T-helper 2 cell treated with Interferon-gamma antibody and Interleukin-4, amounts not matched to agents 100 ng/mL and 5 ng/mL, for 36 hours (primary cell): ENCODE data around the gene ACACB. TPM values are rescaled to one million over a fixed set of nuclear protein-coding genes. Genes with fewer than 3 reads are reported as not detected.

Experiments
- intact Hi-C: fragments of 100-400 bp; cut with micrococcal nuclease; formaldehyde crosslinking; loops from one replicate; pipeline ENCODE4 v1.15.1; 2023
- total RNA-seq: library from RNA; stranded (reverse); gene quantifications from 2 replicates; pipeline ENCODE4 v1.2.3, GENCODE V29; 2022

ACACB gene
- total RNA-seq, 1 donor from 2014 or later, result 16.0 TPM

DNA sequence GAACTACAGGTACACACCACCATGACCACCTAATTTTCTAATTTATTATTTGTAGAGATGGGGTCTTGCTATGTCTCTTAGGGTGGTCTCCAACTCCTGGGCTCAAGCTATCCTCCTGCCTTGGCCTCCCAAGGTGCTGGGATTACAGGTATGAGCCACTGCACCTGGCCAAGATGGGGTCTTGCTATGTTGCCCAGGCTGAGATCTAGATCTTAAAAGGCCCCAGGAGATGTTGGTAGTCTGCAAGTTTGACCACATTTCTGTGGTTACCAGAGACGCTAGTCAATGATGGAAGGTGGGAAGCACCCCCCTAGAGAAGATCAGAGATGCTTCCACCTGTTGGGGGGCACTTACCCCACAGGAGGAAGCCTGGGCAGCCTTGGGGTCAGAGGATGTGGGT is 158.0 kb downstream of the ACACB start:
- intact Hi-C loops, result no loop called here

DNA sequence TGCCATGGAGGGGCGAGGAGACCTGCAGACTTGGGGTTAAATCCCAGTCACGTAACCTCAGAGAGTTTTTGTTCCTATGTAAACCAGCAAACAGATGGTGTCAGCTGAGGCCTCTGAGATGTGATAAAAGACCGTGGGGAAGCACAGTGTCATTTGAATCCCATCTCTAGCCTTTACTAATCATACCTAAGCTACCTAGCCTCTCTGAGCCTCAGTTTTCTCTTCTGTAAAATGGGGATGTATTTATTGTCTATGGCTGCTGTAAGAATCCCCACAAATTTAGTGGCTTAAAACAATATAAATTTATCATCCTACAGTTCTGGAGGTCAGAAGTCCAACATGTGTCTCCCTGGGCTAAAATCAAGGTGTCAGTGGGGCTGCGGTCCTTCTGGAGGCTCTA is 158.8 kb downstream of the ACACB start:
- intact Hi-C loops, result no loop called here

DNA sequence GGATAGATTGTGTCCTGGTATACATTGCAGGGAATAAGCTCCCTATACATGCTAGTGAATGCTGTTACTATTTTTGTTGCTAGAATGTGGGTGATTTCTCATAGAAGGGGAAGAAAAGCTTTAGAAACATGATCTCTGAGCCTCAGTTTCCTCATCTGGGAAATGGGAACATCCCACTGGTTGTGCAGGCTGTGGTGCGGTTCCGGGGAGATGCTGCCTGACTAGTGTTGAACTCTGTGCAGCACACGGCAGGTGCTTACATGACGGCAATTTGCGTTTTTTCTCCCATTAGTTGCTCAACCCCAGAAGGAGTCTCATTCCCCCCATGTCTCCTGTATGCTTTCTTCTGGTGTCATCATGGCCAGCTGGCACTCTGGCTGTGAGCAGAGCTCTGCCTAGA is 159.8 kb downstream of the ACACB start:
- intact Hi-C loops, result no loop called here

DNA sequence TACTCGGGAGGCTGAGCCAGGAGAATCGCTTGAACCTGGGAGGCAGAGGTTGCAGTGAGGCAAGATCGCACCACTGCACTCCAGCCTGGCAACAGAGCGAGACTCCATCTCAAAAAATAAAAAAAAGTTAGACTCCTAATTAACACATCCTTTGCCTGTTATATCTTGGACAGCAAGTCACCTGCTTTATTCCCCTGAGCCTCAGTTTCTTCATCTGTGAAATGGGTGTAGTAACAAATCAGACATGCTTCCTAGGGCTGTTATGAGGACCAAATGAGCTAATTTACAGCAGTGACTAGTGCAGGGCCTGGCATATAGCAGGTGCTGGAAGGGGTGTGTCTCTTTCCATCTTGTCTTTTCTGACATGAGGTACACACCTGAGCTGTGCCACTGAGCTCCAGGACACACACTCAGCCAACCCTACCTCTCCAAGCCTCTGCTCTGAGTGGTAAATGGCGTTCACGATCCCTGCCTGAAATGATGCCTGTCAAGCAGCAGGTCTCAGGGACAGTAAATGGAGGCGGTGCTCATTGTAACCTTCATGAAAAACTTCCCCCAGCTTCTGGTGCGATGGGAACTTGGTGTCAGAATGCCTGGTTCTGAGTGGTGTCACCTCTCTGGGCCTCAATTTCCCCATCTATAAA is 161.0 kb downstream of the ACACB start:
- intact Hi-C loops, result no loop called here

DNA sequence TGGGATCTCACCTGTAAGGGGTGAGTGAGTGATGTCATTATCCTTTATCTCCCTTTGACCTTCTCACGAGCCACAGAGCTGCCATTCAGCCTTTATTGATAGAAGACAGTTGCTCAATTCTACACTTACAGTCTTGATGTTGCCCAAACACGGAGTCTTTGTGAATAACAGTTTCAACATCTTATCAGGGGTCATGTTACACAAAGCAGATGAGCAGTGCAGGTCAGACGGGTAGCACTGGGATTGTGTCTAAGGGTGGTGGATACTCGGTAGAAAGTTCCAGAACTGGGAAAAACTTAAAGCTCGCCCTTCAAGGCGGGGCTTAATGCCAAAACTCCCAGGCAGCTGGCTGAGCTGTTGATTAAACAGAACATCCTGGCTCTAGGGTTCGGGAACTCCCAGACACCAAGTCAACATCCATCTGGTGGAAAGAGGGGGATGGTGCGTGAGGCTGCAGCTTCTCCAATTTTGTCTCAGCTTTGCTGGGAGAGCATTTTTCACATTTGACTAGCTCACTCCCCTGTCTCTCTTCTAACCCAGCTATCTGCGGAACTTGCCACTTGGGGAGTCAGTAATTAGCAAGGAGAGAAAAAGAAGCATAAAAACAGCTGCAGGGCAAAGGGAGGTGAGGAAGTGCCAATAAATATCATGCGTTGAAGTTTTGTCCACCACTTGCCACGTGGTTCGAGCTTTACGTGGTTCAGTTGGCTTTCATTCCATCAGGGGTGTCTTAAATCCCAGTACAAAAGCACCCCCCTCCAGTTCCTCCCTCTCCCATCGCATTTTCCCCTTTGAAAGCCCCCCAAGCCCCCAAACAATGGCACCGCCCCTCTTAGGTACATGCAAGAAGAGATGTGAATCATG is 161.7 kb downstream of the ACACB start:
- intact Hi-C loops, result no loop called here

DNA sequence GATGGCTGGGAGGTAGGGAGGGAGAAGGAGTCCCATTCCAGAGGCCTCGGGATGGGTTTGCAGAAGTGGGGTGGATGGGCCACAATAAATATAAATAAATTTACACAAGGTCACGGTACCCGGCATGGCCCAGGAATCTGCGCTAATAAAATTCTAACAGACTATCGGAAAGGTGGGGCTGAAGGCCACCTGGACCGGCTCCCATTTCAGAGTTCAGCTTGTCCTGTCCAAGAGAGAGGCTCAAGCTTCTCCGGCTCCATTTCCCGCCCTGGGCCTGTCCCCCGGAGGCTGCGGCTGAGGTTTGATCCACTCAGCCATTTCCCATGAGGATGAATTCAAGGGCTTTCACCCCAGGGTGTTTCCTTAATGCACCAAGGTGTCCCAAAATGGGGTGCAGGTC is 162.5 kb downstream of the ACACB start:
- intact Hi-C loops, result no loop called here

DNA sequence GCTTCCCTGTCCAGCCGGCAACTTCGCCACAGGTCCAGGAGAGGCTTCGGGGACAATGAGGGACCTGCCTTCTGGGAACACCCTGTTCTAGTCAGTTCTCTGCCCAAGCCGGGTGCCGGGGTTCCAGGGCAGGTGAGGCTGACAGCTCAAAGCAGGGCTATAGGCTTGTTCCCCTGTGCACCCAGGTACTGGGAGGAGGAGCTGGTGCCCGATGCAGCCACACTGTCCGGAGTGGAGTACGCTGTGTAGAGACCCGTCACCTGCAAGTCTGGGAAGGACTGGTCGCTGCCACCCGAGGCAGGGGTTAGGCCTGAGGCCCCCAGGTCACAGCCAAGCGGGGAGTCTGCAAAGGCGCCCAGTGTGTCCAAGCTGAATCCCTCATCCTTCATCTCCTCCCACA is 163.1 kb downstream of the ACACB start:
- intact Hi-C loops, result no loop called here

DNA sequence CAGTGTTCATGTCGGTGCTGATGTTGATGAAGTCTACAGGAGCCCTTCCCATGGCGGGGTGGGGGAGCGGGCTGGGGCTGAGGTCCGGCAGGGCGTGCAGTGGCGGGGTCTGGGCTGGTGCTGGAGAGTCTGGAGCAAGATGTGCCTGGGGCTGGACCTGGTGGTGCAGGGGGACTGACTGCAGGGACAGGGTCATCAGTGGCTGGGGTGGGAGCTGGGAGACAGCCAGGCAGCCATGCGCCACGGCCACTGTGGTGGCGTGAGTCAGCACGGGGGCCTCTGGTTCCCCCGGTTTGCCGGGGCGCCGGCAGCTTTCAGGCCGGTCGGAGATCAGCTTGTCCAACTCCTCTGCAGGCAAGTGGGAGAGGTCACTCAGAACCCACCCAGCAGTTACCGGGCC is 165.1 kb downstream of the ACACB start:
- intact Hi-C loops, result no loop called here

DNA sequence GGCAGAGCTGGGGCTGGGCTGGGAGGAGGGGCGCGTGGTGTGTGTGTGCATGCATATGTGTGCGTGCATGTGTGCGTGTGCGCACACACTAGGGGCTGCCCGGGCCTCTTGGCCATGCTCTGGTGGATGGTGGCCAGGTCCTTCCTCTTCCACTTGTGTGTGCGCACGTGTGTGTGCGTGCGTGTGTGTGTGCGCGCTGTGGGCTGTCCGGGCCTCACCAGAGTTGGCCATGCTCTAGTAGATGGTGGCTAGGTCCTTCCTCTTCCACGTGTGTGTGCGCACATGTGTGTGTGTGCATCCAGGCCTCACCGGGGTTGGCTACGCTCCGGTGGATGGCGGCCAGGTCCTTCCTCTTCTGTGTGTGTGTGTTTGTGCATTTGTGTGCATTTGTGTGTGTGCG is 168.0 kb downstream of the ACACB start:
- intact Hi-C loops, result no loop called here

DNA sequence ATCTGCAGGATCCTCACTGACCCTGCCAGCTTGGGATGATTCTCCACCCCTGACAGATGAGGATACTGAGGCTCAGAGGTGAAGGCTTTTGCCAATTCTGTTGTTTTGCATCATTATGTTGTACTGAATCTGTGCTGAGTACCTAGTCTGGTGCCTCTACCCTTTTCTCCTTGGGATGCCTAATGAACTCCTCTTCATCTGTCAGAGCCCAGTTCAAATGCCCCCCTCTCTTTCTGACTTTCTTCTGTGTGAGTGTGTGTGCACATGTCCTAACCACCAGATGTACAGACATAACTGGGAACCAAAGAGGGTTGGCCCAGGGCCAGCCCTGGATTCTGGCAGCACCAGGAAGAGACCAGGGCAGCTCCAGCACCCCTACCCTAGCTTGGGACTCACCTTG is 169.9 kb downstream of the ACACB start:
- intact Hi-C loops, result no loop called here

DNA sequence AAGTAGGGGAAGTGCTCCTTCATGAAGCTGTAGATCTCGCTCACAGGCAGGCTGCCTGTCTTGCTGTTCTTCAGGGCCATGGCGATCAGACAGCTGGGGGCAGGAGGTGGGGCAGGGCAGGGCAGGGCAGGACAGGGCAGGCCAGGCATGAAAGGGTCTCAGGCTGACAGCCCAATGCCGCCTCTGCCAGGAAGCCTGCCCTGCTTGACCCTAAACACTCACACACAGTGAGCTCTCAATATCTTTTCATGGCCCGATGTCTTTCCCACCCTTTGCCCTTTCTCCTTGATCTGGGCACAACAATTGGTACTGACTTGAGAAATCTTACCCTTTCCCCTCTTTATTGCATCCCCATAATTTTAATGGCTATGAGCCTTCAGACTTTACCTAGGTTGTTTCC is 170.3 kb downstream of the ACACB start:
- intact Hi-C loops, result no loop called here

DNA sequence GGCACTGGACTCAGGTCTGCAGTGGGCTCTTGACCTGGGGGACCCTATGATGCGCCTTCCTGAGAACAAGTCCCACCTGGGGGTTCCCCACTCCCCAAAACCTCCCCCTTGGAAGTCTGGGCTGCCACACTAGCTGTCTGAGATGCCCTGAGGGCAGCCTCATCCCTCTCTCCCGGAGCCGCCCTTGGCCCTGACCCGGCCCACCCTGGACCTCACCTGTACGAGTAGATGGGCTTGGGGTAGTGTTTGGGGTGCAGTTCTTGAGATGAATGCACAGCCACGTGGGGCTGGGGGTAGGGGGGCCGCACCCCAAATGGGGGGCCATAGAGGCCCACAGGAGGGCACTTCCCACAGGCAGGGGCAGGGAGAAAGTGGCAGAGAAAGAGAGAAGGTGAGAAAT is 170.8 kb downstream of the ACACB start:
- intact Hi-C loops, result no loop called here

DNA sequence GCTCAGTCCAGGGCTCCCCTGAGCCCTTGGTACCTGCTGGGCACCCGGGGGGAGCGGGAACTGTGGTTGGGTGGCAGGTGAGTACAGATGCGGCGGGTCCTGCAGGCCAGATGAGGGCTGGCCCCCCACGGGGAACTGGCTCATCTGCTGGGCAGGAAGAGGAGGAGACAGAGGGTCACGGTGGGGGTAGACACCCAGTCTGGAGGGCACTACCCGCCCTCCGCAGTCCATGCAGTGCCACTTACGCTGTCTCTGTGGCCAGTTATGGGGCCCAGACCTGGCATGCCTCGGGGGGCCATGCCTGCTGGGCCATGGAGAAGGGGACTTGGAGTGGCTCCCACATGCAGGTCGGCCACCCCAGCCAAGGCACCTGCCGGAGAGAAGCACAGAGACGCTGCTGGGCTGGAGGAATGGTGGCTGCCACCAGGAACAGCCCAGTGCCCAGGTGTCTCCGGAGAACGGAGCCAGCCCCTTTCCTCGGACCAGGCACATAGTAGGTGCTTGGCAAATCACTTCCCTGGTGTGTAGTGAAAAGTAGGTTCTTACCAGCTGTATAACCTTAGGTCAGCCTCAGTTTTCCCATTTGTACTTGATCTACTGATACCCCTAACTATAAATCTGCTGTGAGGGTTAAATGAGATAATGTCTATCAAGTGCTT is 171.6 kb downstream of the ACACB start:
- intact Hi-C loops, result no loop called here

DNA sequence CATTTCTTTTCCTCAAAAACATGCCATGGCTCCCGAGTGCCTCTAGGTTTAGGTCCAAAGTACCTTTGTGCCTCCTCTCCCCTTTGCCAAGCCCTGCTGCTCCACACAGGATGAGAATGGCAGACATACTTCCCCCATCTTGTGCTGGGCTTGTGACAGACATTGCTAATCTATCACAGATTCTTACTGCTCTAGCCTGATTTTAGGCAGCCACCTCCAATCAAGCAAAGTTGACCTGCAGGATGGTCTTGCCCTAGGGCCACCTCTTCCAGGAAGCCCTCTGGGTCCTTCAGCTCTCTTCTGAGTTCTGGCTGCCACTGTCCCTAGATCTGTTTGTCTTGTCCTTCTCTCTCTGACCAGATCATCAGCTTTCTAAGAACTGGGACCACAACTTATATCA is 172.2 kb downstream of the ACACB start:
- intact Hi-C loops, result no loop called here

DNA sequence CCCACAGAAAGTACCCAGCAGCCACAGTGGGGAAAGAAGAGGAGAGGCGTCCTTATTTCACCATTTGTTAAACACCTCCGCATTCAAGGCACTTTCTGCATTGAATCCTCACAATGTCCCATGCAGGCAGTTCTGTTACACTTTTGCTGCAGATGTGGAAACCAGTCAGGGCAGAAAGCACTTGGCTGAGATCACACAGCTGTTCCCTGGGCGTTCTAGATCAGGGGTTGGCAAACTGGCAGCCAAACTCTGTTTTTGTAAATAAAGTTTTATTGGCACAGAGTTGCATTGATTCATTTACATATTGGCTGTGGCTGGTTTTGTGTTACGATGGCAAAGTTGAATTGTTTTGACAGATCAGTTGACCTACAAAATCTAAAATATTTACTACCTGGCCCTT is 172.6 kb downstream of the ACACB start:
- intact Hi-C loops, result no loop called here

DNA sequence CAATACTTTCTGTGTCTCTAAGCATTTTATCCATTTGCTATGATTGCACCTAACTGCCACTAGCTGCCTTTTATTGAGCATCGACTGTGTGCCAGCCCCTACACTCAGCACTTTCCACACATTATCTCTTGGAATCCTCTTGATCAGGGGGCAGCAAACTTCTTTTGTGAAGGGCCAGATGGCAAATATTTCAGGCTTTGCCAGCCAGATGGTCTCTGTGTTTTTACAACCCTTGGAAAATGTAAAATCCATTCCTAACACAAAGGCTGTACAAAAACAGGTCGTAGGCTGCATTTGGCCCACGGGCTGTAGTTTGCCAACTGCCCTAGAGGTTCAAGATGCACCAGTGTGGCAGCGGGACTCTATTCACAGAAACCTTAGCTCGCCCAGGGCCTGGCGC is 173.2 kb downstream of the ACACB start:
- intact Hi-C loops, result no loop called here

DNA sequence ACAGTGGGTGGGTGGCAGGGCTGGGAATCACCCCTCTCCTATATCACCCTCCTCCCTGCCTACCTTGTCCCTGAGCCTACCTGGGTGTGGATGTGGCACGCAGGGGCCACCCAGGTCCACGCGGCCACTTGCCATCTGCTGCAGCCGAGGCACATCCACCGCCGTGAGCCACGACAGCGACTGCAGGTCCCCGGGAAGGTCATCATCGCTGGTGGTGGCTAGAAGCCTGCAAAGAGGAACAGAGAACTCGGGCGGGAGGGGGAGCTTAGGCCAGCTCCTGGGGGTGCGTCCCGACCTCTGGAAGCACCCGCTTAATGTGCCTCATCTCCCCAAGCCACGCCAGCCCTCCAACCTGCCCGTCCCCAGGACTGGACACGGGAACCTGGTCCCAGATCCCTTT is 173.7 kb downstream of the ACACB start:
- intact Hi-C loops, result no loop called here

DNA sequence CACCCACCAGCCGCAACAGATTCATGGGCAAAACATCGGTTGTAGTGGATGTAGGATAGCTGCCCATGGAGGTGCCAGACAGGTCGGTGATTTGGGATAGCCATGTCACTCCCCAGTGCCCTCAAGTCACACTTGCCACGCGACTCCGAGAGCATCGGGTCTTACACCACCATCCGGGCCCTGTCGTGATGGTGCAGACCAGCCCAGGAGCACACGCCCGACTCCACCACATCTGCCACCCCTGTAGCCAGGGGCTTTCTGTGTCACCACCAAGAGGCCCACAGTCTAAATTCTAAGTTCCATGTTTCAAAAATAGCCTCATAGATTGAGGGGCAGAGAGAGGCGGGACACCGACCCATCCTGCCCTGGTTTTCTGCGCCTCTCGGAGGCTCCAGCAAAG is 174.7 kb downstream of the ACACB start:
- intact Hi-C loops, result no loop called here

DNA sequence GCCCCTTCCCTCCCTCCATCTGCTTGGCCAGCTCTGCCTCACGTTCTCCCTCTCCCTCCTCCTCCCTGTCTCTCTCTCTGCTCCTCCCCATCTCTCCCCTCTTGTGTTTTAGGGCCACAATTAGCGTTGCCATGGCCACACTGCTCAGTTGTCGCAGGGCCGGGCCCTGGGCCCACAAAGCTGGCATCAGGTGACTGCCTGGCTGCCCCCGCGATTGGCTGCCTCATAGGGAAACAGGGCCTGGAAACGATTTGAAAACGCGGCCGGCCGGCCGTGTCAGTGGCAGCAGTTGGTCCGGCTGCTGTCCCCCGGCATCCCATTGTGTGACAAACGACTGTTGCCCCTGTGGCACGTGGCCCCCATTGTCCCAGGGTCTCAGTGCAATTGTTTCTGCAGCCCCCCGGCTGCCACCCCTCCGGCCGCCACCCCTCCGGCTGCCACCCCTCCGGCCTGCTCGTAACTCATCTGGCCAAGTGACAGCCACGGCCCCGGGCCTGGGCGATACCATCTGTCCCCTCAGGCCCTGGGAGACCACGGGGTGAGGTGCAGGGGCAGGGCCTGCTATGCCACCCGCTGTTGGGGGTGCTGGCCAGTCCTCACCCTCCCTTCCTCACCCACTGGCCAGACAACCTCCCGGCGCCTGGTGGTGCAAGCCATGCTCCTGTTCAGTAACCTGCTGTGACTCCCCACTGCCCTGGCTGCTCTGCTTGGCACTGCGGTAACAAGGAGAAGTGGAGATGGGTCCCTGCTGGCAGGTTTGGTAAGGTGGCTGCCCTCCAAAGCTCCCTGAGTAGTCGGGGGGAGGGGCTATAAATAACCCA is 175.3 kb downstream of the ACACB start:
- intact Hi-C loops, result no loop called here

DNA sequence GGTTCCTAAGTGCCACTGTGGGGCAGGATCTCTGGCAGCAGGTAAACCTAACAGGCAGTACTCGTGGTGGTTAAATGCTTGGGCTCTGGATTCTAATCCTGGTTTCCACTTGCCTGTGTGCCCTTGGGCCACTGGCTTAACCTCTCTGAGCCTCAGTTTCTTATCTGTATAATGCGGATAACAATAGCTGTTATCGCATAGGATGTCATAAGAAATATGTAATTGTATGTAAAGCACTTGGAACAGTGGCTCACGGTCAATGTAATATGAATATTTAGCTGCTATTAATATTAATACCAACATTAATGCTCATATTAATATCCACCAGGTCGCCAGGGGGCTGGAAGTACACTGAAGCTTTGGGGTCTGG is 175.9 kb downstream of the ACACB start:
- intact Hi-C loops, result no loop called here

DNA sequence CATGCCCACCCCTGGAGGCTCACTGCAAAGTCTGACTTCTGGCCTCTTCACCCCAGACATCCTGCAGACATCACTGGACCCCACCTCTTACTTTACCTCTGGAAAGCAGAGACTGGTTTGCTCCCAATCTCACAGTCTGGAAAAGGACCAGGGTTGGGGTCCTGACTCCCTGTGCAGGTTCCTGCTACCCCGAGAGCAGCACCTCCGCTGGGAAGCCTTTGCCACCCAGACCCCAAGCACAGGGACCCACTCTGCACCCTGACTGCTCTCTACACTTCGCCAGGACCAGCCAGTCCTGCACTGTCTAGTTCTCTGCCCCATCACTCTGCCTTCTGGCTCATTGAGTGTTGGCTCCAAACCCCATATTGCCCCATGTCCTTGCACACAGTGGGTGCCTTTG is 176.7 kb downstream of the ACACB start:
- intact Hi-C loops, result no loop called here

DNA sequence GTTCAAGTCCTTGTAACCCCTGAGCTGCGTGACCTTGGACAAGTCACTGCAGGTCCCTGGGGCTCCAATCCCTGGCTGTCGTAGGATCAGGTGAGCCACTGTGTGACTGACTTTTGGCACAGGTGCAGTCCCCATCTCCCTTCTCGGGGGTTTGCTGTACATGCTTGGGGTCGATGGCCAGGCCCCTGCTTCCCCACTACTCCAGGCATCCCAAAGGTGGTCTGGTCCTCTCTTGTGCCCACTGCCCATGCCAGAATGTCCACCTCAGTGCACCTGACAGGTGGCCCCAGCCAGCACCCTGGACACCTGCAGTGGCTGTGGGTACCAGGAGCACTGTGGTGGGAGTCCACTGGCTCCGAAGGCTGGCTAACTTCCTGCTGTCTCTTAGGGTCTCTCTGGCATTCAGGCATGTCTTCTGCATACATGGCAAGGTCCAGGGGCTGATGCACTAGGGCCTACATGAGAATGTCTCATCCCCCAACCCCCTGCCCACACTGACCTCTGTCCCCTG is 178.0 kb downstream of the ACACB start:
- intact Hi-C loops, result no loop called here
